Measurements from ENCODE around the gene ABLIM2. TPM values are rescaled to one million over a fixed set of nuclear protein-coding genes. Genes with fewer than 3 reads are reported as not detected.

ABLIM2 gene
- total and polyA plus RNA-seq, 2 of the 13 experiments (the other 11 are each of a cell fraction or from before 2014, with no cell fraction given), result 0.20 to 0.37 TPM

GRCh38 chr4:7971159-7971631 is 187.4 kb downstream of the ABLIM2 start:
- DNase-seq (ENCODE audit: low spot score) (no peak), ATAC-seq (no peak), FAIRE-seq (no peak)
- Histone ChIP-seq H3K4me3 (replicated peaks in 1 of 3; ENCODE audit: insufficient read depth in 1 of 3, low read depth in 2 of 3, low read length in 3 of 3) (peak overlapping the region; percentile 15 to 73 (median 57); a peak in 5 of 6 replicates), H3K4me1 (ENCODE audit: insufficient read depth, low read length) (peaks cover 75% of the 10 kb centered on the region), H3K9me3 (ENCODE audit: low read length) (no peaks in the 10 kb centered on the region), H3K27me3 (ENCODE audit: control insufficient read depth in 1 of 2, insufficient read depth in 2 of 2, low read length in 2 of 2) (peaks cover 2 to 4% of the 10 kb centered on the region in 2 experiments; a peak in 3 of 5 replicates), H3K36me3 (replicated peaks in 1 of 2; ENCODE audit: control insufficient read depth in 1 of 2, insufficient read depth in 2 of 2, low read length in 2 of 2) (no peaks in the 10 kb centered on the region), H3K4me2 (ENCODE audit: low read depth, low read length) (peak overlapping the region; percentile 75), H4K20me1 (ENCODE audit: insufficient read depth, low read length) (no peaks in the 10 kb centered on the region), H2AFZ (ENCODE audit: low read length) (no peak overlapping the region), H3K79me2 (ENCODE audit: insufficient read depth, low read length) (no peaks in the 10 kb centered on the region), H3K9ac (ENCODE audit: insufficient read depth, low read depth, low read length) (peak overlapping the region; percentile 57), H3K27ac (ENCODE audit: extremely low read length, insufficient read depth, low read length) (no peak overlapping the region)
- in situ Hi-C loops (cut with HindIII; ENCODE audit: extremely low pct_ligation_motif_present, low pct_unique_long_range_greater_than_20kb), result no loop called here
- no CpG with 5 or more reads among the region's 2 CpGs for WGBS (ENCODE audit: low lambda C conversion rate)
- no TSS peak for BruUV-seq (replicated peaks)
- intact Hi-C loops (cut with micrococcal nuclease; ENCODE audit: unreplicated experiment), result no loop called here
- POLR2A ChIA-PET, result no interaction called here
- CTCF ChIA-PET (ENCODE audit: low intra/inter-chr PET ratio, low total read pairs), result no interaction called here
- TF ChIP-seq ZNF276 (CRISPR knock-in tag; IDR thresholded peaks at IDR 0.05; ENCODE audit: low read depth) (no peak), ZNF644 (CRISPR knock-in tag; IDR thresholded peaks at IDR 0.05; ENCODE audit: low read depth) (no peak), CENPT (CRISPR knock-in tag; IDR thresholded peaks at IDR 0.05; ENCODE audit: low read depth) (no peak), SNRNP70 (IDR thresholded peaks at IDR 0.05; ENCODE audit: low read depth, low read length) (no peak), CCDC6 (CRISPR knock-in tag; IDR thresholded peaks at IDR 0.05) (no peak), ZNF563 (CRISPR knock-in tag; IDR thresholded peaks at IDR 0.05) (0 out of 2 replicates have a peak, but pooled peaks have one; percentile 10), ZMYM3 (CRISPR knock-in tag; IDR thresholded peaks at IDR 0.05) (peak; percentile 71), NRL (CRISPR knock-in tag; IDR thresholded peaks at IDR 0.05; ENCODE audit: borderline replicate concordance) (no peak), ZNF569 (CRISPR knock-in tag; IDR thresholded peaks at IDR 0.05; ENCODE audit: borderline replicate concordance) (no peak), ZNF121 (CRISPR knock-in tag; IDR thresholded peaks at IDR 0.05) (no peak), STAG1 (CRISPR knock-in tag; IDR thresholded peaks at IDR 0.05) (no peak)
- TF ChIP-seq, protein P1, sequence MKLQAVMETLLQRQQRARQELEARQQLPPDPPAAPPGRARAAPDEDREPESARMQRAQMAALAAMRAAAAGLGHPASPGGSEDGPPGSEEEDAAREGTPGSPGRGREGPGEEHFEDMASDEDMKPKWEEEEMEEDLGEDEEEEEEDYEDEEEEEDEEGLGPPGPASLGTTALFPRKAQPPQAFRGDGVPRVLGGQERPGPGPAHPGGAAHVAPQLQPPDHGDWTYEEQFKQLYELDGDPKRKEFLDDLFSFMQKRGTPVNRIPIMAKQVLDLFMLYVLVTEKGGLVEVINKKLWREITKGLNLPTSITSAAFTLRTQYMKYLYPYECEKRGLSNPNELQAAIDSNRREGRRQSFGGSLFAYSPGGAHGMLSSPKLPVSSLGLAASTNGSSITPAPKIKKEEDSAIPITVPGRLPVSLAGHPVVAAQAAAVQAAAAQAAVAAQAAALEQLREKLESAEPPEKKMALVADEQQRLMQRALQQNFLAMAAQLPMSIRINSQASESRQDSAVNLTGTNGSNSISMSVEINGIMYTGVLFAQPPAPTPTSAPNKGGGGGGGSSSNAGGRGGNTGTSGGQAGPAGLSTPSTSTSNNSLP (IDR thresholded peaks at IDR 0.05; ENCODE audit: low read depth, low read length), result no peak
- TF ChIP-seq, protein P2, sequence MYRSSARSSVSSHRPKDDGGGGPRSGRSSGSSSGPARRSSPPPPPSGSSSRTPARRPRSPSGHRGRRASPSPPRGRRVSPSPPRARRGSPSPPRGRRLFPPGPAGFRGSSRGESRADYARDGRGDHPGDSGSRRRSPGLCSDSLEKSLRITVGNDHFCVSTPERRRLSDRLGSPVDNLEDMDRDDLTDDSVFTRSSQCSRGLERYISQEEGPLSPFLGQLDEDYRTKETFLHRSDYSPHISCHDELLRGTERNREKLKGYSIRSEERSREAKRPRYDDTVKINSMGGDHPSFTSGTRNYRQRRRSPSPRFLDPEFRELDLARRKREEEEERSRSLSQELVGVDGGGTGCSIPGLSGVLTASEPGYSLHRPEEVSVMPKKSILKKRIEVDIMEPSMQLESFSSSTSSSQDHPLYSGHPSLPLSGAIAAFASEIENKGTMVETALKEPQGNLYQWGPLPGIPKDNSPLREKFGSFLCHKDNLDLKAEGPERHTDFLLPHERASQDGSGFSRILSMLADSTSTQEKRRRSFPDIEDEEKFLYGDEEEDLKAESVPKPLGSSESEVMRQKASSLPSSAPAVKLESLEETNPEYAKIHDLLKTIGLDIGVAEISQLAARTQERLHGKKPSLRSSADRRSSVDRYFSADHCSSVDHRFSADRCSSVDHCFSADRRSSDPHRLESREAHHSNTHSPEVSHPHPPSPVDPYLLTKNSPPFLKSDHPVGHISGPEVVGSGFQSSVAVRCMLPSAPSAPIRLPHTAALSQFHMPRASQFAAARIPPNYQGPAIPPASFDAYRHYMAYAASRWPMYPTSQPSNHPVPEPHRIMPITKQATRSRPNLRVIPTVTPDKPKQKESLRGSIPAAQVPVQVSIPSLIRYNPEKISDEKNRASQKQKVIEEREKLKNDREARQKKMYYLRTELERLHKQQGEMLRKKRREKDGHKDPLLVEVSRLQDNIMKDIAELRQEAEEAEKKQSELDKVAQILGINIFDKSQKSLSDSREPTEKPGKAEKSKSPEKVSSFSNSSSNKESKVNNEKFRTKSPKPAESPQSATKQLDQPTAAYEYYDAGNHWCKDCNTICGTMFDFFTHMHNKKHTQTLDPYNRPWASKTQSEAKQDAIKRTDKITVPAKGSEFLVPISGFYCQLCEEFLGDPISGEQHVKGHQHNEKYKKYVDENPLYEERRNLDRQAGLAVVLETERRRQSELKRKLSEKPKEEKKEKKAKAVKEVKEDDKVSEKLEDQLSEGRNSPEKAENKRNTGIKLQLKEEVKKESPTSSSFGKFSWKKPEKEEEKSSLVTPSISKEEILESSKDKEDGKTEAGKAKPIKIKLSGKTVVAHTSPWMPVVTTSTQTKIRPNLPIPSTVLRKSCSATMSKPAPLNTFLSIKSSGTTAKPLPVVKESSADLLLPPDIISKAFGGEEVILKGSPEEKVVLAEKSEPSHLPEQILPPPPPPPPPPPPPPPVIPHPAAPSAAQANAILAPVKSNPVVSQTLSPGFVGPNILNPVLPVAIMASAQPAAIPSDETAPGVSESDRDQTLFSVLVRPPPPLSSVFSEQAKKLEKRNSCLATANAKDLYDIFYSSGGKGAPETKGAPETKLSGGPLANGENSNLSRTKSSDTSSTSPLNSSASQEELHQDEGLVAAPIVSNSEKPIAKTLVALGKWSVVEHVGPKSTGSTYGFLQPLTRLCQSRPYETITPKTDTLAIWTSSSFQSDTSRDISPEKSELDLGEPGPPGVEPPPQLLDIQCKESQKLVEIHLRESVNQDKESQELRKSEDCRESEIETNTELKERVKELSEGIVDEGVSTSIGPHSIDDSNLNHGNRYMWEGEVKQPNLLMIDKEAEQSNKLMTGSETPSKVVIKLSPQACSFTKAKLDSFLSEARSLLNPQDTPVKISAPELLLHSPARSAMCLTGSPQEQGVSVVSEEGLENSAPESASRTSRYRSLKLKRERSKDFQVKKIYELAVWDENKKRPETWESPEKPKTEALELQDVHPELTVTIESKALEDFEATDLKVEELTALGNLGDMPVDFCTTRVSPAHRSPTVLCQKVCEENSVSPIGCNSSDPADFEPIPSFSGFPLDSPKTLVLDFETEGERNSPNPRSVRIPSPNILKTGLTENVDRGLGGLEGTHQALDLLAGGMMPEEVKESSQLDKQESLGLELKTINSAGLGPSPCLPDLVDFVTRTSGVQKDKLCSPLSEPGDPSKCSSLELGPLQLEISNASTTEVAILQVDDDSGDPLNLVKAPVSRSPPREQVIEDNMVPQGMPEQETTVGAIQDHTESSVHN (CRISPR knock-in tag; IDR thresholded peaks at IDR 0.05), result no peak

All from HepG2 (cell line).